NCI-H1694 treated with DMSO at 0.1 percent for 48 hours (cell line): Measurements from ENCODE around the gene ANXA7.

Experiments
- DNase-seq: peaks from one replicate; lab custom pipeline; 2025; lab: John Stamatoyannopoulos, UW

ANXA7 gene

GRCh38 chr10:73413528-73414229 is at the start of gene ANXA7:
Gene ANXA7, minus strand, starts transcription at chr10:73414058. Its CDS starts 13,202 bp downstream, at chr10:73400856.
- DNase-seq: peak; percentile 61

- no peak for DNase-seq
Measured at GRCh38 chr10:73460897-73461296, 47.0 kb upstream of the ANXA7 start.

- DNase-seq: no peak
Measured at GRCh38 chr10:73459683-73460314, 45.9 kb upstream of the ANXA7 start.

GRCh38 chr10:73456187-73456890 is 42.5 kb upstream of the ANXA7 start:
- DNase-seq: no peak

GRCh38 chr10:73449113-73449512 is 35.3 kb upstream of the ANXA7 start:
- no peak for DNase-seq

GRCh38 chr10:73448384-73448783 is 34.5 kb upstream of the ANXA7 start:
- DNase-seq: no peak

- no peak for DNase-seq
Measured at GRCh38 chr10:73446926-73447325, 33.1 kb upstream of the ANXA7 start.

GRCh38 chr10:73444457-73444856 is 30.6 kb upstream of the ANXA7 start:
- no peak for DNase-seq

- no peak for DNase-seq
Measured at GRCh38 chr10:73439605-73440312, 25.9 kb upstream of the ANXA7 start.

- no peak for DNase-seq
Measured at GRCh38 chr10:73439055-73439454, 25.2 kb upstream of the ANXA7 start.

GRCh38 chr10:73433538-73433867 is 19.6 kb upstream of the ANXA7 start, which contains the start of gene MSS51:
Gene MSS51, minus strand, starts transcription at chr10:73433561. Its CDS starts 5,277 bp downstream, at chr10:73428284.
- DNase-seq: no peak

GRCh38 chr10:73432646-73433537 is 19.0 kb upstream of the ANXA7 start:
- no peak for DNase-seq

GRCh38 chr10:73426318-73426717 is 12.5 kb upstream of the ANXA7 start:
- DNase-seq: no peak

GRCh38 chr10:73424478-73424877 is 10.6 kb upstream of the ANXA7 start:
- no peak for DNase-seq

- no peak for DNase-seq
Measured at GRCh38 chr10:73423309-73423708, 9.5 kb upstream of the ANXA7 start.

- no peak for DNase-seq
Measured at GRCh38 chr10:73416571-73416970, 2.7 kb upstream of the ANXA7 start.

- no peak for DNase-seq
Measured at GRCh38 chr10:73414230-73414945, 530 bp upstream of the ANXA7 start.

GRCh38 chr10:73413108-73413527 is 740 bp downstream of the ANXA7 start:
- peak; percentile 32 for DNase-seq

GRCh38 chr10:73410897-73411296 is 3.0 kb downstream of the ANXA7 start:
- DNase-seq: no peak

- DNase-seq: no peak
Measured at GRCh38 chr10:73408978-73409521, 4.8 kb downstream of the ANXA7 start.
